ENCODE results near the gene ARMC6.

DNA sequence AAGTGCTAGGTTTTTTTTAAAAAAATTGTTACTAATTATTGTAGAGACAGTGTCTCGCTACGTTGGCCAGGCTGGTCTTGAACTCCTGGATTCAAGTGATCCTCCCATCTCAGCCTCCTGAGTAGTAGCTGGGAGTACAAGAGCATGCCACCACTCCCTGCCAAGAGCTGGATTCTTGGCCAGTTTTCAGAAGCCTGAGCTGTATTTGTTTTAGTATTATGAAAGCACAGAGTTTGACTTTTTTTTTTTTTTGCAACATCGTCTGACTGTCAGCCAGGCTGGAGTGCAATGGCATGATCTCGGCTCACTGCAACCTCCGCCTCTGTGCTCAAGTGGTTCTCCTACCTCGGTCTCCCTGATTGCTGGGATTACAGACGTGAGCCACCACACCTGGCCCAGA, 7.0 kb downstream of the ARMC6 start:
- TF ChIP-seq EZH2phosphoT487 (IDR thresholded peaks at IDR 0.05; ENCODE audit: borderline replicate concordance, low read length) (no peak), EZH2 (IDR thresholded peaks at IDR 0.05; ENCODE audit: low read length, unreplicated experiment) (no peak)

Data from PC-3 (cell line).